Brain pericyte (primary cell): ENCODE measurements around the gene EPHX1.

Experiments
- DNase-seq: peaks from one replicate; pipeline ENCODE4 v3.0.0-alpha.2; 2012; ENCODE audit warnings: low read depth, low spot score

EPHX1 gene

GRCh38 chr1:225861834-225862580 is 52.1 kb downstream of the EPHX1 start:
- no peak for DNase-seq

GRCh38 chr1:225862581-225862950 is 52.6 kb downstream of the EPHX1 start:
- DNase-seq: no peak

DNA sequence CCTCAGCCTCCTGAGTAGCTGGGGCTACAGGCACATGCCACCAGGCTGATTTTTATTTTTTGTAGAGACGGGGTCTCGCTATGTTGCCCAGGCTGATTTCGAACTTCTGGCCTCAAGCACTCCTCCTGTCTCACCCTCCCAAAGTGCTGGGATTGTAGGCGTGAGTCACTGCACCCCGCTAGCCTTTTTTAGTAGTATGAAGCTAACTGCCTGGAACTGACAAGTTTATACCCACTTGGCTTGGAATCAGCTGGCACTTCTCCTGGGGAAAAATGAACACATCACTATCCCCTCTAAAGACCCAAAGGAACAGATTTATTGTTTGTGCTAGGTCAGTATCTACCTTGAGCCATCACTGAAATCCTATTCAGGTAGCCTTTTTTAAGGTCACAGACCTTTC is 53.2 kb downstream of the EPHX1 start:
- no peak for DNase-seq

DNA sequence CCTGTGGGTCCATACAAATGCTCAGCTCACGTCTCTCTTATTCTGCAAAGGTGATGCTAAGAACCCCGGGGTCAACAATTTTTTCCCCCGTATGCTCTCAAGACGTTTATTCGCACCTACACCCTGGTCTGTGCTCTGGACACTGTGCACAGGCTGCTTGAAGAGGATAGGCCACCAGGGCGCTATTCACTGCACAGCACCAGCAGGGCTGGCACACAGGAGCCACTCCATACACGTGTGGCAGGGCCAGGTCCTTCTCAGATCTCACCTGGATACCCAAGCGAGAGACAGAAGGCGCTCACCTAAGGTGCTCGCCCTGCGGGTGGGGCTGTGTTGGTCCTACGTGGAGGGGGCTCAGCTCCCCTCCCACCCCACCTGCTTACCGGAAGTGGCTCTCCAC is 55.6 kb downstream of the EPHX1 start:
- no peak for DNase-seq

GRCh38 chr1:225866061-225866837 is 56.3 kb downstream of the EPHX1 start:
- no peak for DNase-seq

DNA sequence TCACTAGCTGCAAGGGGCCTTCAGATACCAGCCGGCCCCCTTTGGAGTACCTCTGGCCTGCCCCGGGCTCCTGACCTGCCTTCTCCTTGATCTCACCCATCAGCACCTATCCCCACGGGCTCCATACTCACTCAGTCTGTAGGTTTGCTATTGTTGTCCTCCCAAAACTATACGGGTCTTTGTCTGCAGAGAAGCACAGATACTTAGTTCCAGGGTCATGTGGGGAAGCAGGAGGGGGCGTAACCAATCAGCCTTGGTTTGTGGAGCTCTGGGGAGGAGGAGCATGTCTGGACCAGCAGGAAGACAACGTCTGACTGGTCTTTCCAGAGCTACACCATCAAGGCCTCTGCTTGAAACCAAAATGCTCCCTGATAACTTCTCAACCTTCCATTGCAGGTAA is 57.1 kb downstream of the EPHX1 start:
- DNase-seq: no peak

GRCh38 chr1:225868631-225869330 is 58.9 kb downstream of the EPHX1 start:
- DNase-seq: no peak

DNA sequence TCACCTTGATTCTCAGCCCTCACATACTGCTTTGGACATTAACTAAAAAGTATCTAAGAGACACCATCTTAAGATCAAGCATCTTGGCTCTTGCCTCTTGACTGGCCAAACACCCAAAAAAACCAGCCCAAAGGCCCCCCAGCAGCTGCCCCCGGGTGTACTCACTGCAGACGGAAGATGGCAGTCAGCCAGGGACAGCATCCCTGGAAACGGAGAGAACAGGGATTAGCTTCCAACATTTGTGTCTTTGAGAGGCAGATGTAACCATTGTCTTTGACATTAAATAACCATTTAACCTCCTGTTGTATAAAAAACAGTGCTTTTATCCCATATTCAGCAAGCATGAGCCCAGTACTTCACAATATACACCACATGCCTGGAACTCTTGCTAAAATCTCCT is 61.0 kb downstream of the EPHX1 start:
- no peak for DNase-seq

DNA sequence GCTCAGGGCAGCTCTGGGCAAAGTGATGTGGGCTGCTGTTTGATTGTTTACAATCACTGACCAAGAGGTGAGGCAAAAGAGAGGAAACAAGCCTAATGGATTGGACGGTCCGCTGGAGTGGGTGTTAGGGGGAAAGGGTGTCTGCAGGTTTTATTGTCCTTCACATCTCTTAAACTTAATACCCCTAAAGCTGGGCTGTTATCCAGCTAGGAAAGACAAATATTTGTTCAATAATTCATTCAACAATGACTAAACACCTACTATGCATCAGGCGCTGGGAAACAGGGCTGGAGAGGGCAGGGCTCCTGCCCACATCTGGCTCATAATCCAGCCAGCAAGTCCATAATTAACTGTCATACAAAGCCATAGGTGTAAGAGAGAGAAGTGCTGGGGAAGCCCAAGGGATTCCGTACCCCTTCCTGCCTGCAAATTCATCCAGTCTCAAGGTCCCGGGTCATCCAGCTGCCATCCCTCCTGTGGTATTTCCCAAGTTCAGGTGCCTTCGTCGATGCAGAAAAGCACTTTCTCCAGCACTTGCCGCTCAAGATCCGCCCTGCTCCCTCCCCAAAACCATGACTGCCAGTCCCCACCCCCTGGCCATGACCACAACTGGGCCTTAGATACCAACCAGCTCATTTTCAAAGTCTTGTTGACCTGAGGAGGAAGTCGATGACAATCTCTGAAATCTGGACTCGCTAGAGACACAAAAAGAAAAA is 61.6 kb downstream of the EPHX1 start:
- no peak for DNase-seq

DNA sequence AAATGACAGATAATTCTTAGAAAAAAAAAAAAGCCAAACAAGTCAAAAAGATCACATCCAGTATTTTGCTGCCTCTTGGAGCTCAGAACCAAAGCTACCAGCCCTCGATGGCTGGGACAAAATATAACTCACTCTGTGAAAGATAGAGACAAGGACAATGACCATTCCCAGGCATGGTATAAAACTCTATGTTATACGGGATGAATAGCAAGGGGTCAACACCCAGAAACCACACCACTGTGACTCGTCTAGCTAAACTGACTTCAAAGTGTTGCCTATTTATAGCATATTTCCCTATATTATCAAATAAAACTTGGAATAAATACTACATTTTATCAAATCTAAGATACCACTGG is 62.1 kb downstream of the EPHX1 start:
- no peak for DNase-seq

GRCh38 chr1:225873281-225873850 is 63.4 kb downstream of the EPHX1 start:
- DNase-seq: no peak

DNA sequence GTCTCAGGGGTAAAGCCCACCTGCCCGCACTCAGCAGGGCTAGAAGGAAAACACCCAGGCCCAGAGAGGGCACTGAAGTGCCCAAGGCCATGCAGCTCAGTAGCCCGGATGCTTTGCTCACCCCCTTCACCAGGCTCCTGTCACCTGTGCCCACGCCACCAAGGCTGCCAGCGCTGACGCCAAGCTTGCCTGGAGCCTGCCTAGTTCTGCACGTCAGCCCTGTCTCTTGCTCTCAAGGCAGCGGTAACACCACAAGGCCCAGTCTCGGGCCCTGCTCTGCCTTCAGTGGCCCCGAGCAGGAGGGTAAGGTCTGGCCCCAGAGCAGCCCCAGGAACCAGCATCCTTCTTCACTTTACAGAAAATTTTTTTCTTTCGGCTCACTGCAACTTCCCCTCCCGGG is 64.5 kb downstream of the EPHX1 start:
- no peak for DNase-seq

GRCh38 chr1:225875044-225875815 is 65.3 kb downstream of the EPHX1 start:
- no peak for DNase-seq

DNA sequence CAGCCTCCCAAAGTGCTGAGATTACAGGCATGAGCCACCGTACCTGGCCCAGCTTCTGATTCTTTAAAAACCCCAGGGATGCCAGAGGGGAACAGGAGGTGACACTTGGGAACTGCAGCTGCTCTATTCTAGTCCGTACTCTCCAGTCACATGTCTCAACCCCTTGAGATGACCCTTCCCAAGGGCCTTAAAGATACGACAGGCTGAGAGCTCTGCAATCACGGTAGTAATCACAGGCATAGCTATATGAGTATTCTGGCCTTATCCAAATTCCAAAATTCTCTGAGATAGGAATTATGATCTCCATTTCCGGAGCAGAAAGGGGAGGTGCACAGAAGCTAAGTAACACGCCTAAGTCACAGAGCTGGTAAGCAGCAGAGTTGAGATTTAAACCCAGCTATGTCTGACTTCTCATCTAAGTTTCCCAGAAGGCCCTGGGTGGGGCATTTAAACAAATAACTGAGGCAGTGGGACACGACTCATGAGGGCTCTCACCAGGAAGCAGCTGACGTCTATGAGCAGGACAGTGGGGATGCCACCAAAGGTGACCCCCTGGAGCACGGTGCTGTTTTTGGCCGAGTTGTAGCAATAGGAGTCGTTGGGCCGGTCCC is 67.1 kb downstream of the EPHX1 start:
- DNase-seq: no peak

DNA sequence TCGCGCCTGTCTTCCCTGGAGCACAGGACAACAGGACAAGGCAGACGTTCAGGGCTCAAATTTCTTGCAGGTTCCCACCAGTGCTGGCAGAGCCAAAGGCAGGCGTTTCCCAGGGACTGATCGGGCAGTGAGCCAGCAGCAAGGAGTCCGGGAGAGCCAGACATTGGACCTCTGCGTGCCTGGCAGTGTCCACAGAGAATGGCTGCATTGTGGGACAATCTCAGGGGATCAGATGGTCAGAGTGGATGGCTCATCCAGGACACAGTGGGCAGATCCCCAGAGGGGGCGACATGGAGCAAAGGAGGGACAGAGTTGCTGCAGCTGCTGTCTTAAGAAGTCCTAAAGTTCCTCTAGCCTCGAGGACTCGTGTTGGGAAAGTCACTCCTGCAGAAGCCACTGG is 67.7 kb downstream of the EPHX1 start:
- DNase-seq: no peak

DNA sequence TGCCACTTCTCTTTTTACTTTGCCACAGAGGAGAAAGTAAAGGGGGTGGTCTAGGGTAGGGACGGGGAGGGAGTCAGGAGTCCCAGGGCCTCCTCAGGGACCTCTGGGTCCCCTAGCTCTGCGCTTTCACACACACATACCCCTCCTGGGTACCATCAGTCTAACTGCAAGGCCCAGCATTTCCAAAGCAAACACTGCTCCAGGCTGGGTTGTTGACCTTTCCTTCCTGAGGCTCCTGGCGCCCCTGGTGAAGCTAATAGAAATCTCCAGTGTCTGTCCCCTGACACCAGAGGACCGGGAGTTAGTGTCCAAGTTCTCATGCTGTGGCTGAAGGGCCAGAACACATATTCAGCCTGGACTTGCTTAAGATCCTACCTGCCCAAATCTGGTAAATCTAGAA is 68.4 kb downstream of the EPHX1 start:
- no peak for DNase-seq

- DNase-seq: no peak
Measured at GRCh38 chr1:225879521-225880221, 69.7 kb downstream of the EPHX1 start.

GRCh38 chr1:225880222-225880588 is 70.3 kb downstream of the EPHX1 start:
- no peak for DNase-seq

DNA sequence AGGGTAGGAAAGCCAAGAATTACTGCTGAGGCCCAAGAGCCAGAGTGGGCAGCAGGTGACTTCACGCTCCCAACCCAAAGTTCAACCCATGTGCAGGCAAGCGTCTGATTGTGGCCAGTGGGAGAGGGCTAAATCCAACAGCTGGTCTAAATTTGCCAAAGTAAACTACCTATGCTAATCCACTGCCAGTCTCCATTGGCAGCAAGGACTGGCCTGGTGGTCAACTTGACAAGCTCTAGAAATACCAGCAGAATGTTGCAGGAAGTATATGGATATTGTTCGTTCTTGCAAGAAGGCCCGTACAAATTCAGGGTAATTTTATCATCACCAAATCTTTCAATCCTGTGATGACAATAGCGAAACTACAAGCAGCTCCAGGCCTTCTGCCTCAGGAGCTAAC is 70.7 kb downstream of the EPHX1 start:
- no peak for DNase-seq
